ENCODE measurements around the gene DYRK1A.

DYRK1A gene

DNA sequence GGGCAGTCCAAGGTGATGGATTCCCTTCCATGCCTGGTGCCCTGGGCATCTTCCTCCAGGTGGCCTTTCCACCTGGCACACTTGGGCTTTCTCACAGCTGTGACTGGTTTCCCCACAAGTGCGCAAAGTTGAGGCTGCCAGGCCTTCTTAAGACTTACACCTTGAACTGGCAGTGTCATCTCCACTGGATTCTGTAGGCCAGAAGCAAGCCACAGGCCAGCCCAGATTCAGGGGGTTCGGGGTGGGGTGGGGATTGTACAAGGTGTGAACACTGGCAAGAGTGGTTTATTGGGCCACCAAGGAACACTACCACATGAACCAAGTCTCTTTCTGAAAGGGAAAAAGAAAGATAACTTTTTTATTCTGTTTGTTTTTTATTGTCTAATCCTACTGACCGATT, 27.2 kb downstream of the DYRK1A start:
- DNase-seq (ENCODE audit: low read depth): no peak
- no peak overlapping the region for H3K4me3 ChIP-seq (ENCODE audit: control insufficient read depth, low read depth, low read length)
- TF ChIP-seq, protein P1, sequence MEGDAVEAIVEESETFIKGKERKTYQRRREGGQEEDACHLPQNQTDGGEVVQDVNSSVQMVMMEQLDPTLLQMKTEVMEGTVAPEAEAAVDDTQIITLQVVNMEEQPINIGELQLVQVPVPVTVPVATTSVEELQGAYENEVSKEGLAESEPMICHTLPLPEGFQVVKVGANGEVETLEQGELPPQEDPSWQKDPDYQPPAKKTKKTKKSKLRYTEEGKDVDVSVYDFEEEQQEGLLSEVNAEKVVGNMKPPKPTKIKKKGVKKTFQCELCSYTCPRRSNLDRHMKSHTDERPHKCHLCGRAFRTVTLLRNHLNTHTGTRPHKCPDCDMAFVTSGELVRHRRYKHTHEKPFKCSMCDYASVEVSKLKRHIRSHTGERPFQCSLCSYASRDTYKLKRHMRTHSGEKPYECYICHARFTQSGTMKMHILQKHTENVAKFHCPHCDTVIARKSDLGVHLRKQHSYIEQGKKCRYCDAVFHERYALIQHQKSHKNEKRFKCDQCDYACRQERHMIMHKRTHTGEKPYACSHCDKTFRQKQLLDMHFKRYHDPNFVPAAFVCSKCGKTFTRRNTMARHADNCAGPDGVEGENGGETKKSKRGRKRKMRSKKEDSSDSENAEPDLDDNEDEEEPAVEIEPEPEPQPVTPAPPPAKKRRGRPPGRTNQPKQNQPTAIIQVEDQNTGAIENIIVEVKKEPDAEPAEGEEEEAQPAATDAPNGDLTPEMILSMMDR (IDR thresholded peaks at IDR 0.05; ENCODE audit: control insufficient read depth, insufficient read depth, low read depth, low read length, missing control alignments): no peak

DNA sequence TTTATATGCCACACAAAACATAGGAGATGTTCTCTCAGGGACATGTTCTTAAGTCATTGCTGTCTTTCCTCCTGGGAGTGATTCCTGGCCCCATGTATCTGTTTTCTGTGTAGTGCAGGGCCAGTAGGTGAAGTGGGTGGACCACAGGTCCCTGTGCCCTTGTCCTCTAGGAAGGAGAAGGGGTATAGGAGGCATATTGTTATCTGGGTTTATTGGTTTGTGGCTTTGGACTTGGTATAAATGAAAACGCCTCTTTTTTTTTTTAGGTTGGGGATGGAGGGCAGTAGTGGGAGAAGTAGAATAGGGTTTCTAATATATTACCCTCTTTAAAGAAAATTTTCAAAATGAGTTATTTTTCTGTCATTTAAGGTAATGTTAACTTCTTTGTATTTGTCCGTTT, 29.4 kb downstream of the DYRK1A start:
- H3K4me3 ChIP-seq (ENCODE audit: control insufficient read depth, low read depth, low read length): no peak overlapping the region
- DNase-seq (ENCODE audit: low read depth): no peak
- TF ChIP-seq, protein P1 (IDR thresholded peaks at IDR 0.05; ENCODE audit: control insufficient read depth, insufficient read depth, low read depth, low read length, missing control alignments): no peak

DNA sequence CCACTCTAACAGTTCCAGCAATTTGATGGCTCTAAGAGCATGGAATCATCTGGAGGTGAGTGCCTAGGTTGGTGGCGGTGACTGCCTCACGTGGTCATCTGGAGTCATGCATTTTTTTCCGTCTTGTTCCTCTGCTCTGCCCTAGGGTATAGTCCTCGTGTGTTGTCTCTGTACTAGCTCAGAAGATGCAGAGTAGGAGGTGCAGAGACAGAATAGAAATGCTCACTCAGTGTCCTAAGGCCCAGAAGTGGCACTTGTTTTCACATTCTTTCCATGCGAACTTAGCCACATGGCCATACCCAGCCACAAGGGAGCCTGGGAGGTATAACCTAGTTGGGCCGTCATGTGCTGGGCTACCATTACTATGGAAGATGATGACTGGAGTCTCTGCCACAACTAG, 30.3 kb downstream of the DYRK1A start:
- no peak overlapping the region for H3K4me3 ChIP-seq (ENCODE audit: control insufficient read depth, low read depth, low read length)
- DNase-seq (ENCODE audit: low read depth): no peak
- TF ChIP-seq, protein P1 (IDR thresholded peaks at IDR 0.05; ENCODE audit: control insufficient read depth, insufficient read depth, low read depth, low read length, missing control alignments): no peak

DNA sequence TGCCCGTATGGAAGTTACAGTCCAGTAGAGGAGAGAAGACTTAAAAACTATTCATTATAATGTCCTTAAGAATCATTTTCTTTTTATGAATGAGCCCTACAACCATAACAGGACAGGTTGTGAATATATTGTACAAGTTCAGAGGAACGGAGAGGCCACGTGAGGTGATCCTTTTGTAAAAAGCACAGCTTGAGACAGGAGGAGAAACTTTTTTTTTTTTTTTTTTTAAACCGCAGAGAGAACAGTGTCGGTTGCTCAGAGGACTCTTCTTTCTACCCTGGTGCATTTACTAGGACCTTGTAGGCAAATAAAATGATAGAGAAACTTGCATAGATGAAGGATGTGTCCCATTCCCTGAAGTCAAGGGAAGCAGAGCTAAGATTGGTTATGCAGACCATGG, 32.1 kb downstream of the DYRK1A start:
- TF ChIP-seq, protein P1 (IDR thresholded peaks at IDR 0.05; ENCODE audit: control insufficient read depth, insufficient read depth, low read depth, low read length, missing control alignments): no peak

DNA sequence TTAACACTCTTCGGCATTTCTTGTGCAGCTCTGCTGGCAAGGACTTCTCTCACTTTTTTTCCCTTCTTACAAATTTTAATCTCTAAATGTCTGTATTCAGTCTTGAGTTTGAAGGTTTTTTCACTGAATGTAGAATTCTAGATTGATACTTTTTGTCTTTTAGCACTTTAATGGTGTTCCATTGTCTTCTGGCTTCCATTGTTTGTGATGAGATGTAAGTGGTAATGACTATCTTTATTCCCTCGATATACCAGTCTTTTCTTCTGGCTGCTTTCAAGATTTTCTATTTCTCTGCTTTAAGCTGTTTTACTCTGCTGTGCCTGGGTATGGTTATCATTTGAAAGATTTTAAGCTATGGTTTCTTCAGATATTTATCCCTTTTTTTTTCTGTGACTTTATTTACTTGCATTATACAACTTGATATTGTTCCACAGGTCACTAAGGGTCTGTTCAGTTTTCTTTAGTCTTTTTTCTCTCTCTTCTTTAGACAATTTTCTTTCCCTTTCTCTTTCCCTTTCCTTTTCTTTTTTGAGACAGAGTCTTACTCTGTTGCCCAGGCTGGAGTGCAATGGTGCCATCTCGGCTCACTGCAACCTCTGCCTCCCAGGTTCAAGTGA, 35.8 kb downstream of the DYRK1A start:
- DNase-seq (ENCODE audit: low read depth): no peak
- TF ChIP-seq, protein P1 (IDR thresholded peaks at IDR 0.05; ENCODE audit: control insufficient read depth, insufficient read depth, low read depth, low read length, missing control alignments): no peak

More for the DNA sequence above, 32.1 kb downstream of the DYRK1A start:
- H3K4me3 ChIP-seq (ENCODE audit: control insufficient read depth, low read depth, low read length): no peak overlapping the region
- no peak for DNase-seq (ENCODE audit: low read depth)

DNA sequence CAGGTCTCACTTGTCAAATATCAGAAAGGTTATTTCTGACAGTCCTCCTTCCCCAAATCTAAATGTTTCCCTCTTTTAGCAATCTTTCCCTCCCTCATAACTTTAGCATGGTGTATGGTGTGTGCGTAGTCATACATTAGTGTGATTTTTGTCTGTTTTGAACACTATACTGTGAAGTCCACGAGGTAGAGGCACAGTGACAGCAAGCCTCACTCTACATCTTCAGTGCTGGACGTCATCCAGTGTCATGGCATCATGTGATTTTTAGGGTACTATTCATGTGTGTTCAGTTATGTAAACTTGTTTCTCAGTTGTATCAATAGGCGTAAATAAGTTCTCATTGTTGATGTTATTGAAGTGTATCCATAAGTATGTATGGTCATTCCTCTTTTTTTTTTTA, 39.1 kb downstream of the DYRK1A start:
- H3K4me3 ChIP-seq (ENCODE audit: control insufficient read depth, low read depth, low read length): no peak overlapping the region
- no peak for DNase-seq (ENCODE audit: low read depth)

More for the DNA sequence above, 35.8 kb downstream of the DYRK1A start:
- no peak overlapping the region for H3K4me3 ChIP-seq (ENCODE audit: control insufficient read depth, low read depth, low read length)

More for the DNA sequence above, 39.1 kb downstream of the DYRK1A start:
- TF ChIP-seq, protein P1 (IDR thresholded peaks at IDR 0.05; ENCODE audit: control insufficient read depth, insufficient read depth, low read depth, low read length, missing control alignments): no peak

All from AG09309 (cell line).